HG02870 (cell line): ENCODE results near the gene ABLIM2.
"Not testable (repeated sequence)": the region's sequence is repeated elsewhere in the genome, so short reads cannot be mapped to it uniquely, and the experiment has no call there.

Experiments
- ATAC-seq: cut with Tn5 transposase; IDR thresholded peaks from one replicate; pipeline ENCODE4 v1.9.1; 2021; ENCODE audit warnings: mild to moderate bottlenecking, moderate library complexity; ENCODE audit not compliant: unreplicated experiment

Gene ABLIM2

DNA sequence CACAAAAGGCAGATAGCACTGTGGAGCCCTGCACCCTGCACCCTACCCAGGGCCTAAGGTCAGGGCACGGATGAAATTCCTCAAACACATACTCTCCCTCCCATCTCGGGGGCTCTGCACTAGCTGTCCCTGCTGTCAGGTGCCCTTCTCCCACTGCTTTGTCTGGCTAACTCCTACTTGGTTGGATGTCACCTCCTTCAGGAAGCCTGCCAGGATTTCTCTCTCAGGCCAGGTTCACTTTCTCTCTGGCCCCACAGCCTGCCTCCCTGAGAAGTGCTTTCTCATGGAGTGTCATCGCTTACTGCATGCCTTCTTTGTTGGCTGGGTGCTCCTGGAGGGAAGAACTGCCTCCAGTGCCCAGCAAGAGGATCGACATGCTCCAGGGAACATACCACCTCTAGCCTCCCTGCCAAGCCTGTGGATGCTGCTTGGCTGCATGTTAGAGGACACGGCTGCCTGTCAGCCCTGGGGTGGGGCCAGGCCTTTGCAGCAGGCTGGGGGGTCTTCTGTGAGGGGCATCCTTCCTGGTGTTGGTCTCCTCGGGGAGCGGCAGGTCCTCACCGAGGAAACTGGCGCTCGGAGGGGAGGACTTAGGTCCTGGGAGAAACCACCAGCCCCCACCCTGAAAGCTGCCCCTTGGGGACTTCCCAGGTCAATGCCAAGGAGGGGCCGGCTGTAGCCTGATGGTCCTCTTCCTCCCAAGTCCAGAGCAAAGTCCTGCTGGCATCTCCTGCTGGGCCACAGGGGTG lies 15.0 kb downstream of the ABLIM2 start:
- ATAC-seq, result no peak

DNA sequence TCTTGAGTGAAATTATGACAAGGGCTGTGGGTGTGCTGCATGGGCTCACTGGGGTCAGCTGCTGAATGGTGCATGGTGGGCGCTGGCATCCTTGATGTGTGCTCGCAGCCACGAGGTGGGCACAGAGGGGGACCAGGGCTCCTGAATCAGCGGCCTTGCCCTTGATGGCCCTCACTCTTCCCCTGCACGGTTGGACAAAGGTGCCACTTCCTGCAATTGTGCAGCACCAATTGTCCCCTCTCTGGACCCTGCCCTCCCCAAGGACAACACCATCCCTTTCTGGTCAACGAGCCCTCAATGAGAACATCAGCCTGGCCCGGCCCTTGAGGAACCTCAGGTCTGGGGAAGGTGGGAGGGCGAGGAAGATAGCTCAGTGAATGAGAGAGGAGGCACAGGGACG lies 16.1 kb downstream of the ABLIM2 start:
- ATAC-seq, result no peak

DNA sequence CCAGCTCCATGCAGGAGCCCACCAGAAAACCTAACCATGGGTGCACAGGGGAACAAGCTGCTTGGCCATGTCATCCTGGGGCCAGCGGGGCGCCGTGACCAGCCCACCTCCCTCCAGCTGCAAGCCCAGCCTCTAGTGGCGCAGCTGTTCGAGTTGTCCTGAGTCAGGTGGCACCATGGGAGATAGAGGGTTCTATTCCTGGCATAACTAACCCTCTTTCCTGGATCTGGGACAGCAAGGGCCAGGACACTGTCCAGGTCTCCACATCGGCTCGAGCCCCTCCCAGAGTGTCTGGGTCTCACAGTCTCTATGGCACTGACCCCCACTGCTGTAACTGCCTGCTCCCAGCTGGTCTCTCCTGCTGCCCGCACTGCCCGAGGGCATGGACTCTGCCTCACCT lies 16.7 kb downstream of the ABLIM2 start:
- ATAC-seq, result no peak

- ATAC-seq, result no peak
Measured at GRCh38 chr4:8140915-8141314, 17.7 kb downstream of the ABLIM2 start.

GRCh38 chr4:8139726-8140125 lies 18.9 kb downstream of the ABLIM2 start:
- not testable (repeated sequence) for ATAC-seq

GRCh38 chr4:8136972-8137710 lies 21.5 kb downstream of the ABLIM2 start:
- no peak for ATAC-seq

DNA sequence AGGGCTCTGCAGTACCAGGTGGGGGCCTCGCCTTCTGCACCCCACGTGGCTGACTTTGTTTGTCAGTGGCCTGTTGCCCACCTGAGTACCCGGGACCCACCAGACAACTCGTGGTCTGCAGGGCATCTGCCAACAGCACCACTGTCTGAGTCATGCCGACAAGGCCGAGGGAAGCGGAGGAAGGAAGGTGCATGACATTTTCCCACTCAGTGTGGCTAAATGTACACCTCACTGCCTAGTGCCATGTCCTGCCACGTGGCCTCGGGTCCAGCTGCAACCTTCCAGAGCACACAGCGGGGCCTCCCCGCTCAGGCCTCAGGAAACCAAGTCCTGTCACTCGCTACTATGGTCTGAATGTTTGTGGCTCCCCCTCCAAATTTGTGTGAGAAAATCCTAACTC lies 22.1 kb downstream of the ABLIM2 start:
- ATAC-seq, result no peak

DNA sequence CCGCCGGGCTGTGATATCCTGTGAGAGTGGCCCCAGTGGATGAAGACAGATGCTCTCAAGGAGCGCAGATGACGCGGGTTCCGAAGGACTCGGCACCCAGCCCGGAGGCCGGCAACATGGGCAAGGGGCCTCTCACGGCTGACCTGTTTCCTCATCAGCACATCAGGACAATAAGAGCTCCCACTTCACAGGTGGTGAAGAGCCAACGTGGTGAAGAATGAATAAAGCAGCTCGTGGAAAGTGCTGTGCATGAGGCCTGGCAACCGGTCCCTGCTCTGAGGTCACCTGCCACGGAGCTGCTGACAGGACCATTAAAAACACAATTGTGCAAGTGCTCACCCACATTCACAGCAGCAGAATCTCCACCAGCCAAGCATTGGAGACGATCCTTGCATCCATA lies 22.9 kb downstream of the ABLIM2 start:
- no peak for ATAC-seq

GRCh38 chr4:8133897-8134563 lies 24.6 kb downstream of the ABLIM2 start:
- no peak for ATAC-seq

DNA sequence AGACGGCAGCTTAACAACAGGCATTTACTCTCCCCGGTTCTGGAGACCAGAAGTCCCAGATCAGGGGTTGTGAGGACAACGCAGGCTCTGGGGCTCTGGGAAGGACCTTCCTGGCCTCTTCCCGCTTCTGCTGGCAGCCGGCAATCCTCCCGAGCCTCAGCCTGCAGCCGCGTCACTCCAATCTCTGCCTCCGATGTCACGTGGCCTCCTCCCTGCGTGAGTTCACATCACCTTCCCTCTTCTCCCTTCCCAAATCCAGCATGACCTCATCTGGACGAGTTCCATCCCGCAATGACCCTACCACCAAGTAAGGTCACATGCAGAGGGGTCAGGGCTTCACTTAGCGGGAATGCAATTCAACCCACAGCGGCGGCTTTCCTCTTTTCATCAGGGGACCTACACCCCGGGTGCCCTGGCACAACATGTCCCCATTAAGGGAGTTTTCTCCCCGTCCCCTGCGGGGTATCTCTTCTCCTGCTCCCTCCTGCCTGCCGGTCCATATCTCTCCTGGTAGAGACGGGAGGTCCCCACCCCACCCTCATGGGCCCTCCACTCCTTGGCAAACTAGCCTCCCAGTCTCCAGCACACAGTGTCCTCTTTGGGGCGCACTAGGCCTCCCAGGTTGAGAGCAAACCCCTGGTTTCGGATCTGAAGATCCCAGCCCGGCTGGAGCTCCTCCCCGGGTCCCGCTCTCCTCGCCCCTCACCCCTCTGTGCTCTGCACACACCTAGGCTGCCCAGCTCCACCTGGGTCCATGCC lies 25.5 kb downstream of the ABLIM2 start:
- no peak for ATAC-seq

DNA sequence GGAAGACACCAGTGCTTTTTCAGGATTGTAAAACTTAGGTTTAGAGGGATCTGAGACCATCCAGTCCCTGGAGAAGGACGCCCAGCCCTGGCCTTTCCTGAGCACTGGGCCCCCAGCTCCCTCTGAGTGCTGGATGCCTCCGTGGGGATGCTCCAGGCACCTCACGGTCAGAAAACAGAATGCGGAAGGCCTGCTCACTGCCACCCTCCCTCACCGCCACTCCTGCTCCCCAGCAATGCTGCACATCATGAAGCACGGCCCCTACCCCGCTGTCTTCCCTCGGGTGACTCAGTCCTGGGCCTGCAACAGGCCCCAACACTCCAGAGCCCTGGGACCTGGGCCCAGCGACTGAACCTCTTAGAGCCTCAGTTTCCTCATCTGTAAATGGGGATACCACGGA lies 26.2 kb downstream of the ABLIM2 start:
- ATAC-seq, result no peak

DNA sequence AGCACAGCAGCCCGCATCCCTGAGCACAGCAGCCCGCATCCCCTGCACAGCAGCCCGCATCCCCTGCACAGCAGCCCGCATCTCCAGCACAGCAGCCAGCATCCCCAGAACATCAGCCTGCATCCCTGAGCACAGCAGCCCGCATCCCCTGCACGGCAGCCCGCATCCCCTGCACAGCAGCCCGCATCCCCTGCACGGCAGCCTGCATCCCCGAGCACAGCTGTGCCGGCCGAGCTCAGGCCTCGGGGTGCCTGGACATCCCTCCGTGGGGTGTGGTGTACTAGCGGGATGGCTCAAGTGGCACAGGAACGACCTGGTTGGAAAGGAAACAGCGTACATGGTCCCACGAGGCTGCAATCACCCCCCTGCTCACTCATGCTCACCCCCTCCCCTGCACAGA lies 26.8 kb downstream of the ABLIM2 start:
- no peak for ATAC-seq

DNA sequence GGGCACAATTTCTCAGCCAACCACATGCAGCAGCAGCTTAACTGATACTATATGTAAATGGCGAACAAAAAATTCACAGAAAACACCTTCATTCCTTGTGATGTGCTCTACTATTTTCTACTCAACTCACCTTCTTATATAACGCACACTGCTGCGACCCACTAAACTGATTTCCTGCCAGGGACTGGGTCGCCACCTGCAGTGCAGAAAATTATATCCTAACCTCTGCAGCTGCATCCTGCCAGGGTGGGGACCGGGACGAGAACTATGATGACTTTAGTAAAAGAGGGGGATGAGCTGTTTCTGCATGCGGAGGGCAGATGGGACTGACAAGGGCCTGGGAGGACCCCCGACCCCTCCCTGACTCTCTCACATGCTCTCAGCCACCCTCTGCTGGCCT lies 27.4 kb downstream of the ABLIM2 start:
- no peak for ATAC-seq

DNA sequence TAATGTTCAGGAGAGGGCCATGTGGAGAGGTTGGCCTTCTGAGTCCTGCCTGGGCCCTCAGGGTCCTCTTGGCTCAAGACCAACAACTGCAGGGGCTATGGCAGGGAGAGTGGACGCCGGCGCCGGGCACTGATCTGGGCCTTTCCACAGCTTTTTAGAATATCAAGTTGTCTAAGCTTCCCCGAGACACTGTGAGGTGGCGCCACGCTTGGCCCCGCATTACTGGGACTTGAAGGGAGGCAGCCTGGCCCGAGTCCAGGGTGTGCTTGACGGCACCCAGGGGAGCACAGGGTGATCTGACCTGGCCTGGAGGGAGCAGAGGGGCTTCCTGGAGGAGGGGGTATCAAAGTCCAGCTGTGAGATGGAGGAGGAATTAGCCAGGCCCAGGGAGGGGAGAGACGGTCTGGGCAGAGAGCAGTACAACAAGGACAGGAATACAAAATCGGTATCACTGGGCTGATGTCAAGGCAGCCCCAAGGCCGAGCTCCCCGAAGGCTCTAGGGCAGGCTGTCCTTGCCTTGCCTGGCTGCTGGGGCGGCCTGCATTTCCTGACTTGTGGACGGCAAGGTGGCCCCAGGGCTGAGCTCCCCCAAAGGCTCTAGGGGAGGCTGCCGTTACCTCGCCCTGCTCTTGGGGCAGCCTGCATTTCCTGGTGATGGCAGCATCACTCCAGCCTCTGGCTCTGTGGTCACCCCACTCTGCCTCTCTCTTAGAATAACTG lies 28.1 kb downstream of the ABLIM2 start:
- ATAC-seq, result no peak

GRCh38 chr4:8129785-8130184 lies 28.8 kb downstream of the ABLIM2 start:
- ATAC-seq, result no peak

GRCh38 chr4:8129136-8129535 lies 29.5 kb downstream of the ABLIM2 start:
- no peak for ATAC-seq

DNA sequence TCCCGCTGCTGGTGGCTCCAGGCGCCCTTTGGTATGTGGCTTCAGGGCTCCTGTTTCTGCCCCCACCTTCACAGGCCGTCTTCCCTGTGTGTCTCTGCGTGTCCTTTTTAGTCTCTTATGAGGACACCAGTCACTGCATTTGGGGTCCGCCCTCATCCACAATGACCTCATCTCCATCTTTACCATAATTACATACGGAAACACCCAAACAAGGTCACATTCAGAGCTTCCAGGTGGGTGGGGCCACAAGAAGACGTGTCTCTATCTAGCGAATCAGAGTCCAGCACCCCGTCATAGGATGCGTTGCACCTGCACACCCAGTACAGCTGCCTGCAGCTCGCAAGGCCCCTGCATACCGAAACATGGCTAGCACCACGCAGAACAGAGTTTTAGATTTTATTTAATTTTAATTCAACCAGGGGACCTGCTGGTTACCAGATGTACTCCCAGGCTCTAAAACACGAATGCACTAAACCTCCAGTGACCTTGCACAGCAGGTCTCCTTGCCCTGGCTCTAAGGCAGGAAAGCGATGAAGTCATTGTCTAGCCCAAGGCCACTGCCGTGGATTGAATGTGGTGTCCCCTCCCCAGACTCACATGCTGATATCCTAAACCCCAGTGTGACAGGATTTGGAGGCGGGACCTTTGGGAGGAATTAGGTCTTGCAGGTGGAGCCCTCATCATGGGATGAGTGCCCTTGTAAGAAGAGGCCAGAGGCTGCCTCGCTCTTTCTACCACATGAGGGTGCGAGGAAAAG lies 30.3 kb downstream of the ABLIM2 start:
- no peak for ATAC-seq

DNA sequence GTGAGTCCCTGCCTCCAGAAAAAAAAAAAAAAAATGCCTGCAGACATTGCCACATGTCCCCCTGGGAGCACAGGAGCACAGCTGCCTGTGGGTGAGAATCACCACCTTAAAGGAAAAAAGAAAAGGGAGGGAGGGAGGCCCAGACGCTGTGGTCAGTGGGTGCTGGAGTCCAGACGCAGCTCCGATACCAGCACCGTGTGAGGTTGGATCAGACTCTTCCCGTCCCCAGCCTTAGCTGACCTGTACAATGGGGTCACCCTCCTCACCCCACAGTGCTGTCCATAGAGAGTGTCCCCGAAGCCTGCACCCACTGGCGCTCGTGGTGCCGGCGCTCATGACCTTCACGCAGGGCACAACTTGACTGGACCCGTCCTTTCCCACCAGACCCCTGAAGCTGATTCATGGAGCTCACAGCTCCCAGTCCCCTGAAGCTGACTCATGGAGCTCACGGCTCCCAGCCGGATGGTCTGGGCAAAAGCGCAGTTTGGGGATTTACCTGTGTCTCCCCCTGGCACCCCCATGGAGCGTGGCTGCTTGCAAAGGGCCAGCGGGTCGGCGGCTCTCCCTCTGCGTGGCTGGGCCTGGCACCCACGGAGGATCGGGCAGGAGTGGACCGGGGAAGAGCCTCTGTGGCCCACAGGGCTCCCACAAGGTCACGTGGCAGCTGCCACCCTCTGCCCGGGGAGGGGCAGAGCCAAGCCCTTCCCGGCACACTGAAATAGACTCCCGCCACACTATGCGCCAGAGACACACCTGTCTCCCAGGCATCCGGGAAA lies 31.4 kb downstream of the ABLIM2 start:
- no peak for ATAC-seq

- ATAC-seq, result no peak
Measured at GRCh38 chr4:8126523-8126922, 32.1 kb downstream of the ABLIM2 start.
